H1 (cell line): ENCODE measurements around the gene CEP104. TPM values are rescaled to one million over a fixed set of nuclear protein-coding genes. Genes with fewer than 3 reads are reported as not detected.

Experiments used
- MAX ChIP-seq: IDR thresholded peaks from 2 replicates; pipeline ENCODE4 v1.6.1; 2012; ENCODE audit warnings: inconsistent platforms
- polyA plus RNA-seq, 7 experiments: library from polyadenylated mRNA; depleted of rRNA in 3 of 7; stranded (reverse) in 5 of 7; unstranded in 2 of 7; fragments of >200 nt in 5 of 7; fragments of 200-250 nt in 2 of 7; gene quantifications; 1 replicate in 5 of 7; 2 replicates in 1 of 7; 4 replicates in 1 of 7; pipeline versions ENCODE4 v1.2.1 to v1.2.3, GENCODE V29; 2011 to 2013; ENCODE audit warnings: missing spikeins in 2 of 7, mixed read lengths in 2 of 7
- total RNA-seq: library from RNA; stranded (reverse); fragmentation: NEBNext Ultra II Directional; extraction: Animal tissue kit (Norgen Biotek cat#: 25700); gene quantifications from 2 replicates; pipeline ENCODE4 v1.2.1, GENCODE V29; 2021

CEP104 gene
- total and polyA plus RNA-seq, 2 of the 8 experiments (the other 6 are each of a cell fraction or from before 2014, with no cell fraction given) = 8.0 to 43.9 TPM

DNA sequence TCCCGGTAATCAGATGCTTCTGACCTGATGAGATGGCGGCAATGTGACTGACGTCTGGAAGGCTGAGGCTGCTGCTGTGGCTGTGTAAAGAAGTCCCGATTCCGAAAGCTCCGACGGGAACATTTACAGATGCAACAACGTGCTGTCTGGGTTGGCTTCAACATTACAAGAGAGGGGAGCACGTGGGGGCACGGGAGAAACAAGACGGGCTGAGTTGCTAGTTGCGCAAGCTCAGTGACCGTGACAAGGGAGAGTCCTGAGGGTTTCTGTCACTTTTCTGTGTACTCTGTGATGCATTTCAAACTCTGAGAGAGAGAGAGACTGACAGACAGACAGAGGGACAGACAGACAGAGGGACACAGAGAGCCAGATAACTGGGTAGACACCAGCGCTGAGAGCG lies 35.1 kb downstream of the CEP104 start (continued):
- no peak for TF ChIP-seq MAX
